HG03064 (cell line): ENCODE results near the gene IMPA2.

Experiments used
- ATAC-seq: cut with Tn5 transposase; IDR thresholded peaks from one replicate; pipeline ENCODE4 v1.9.1; 2021; ENCODE audit warnings: low read depth; ENCODE audit not compliant: unreplicated experiment

IMPA2 gene

GRCh38 chr18:12006488-12006840 lies 25.2 kb downstream of the IMPA2 start:
- no peak for ATAC-seq

- no peak for ATAC-seq
These were observed 25.8 kb downstream of the IMPA2 start for GRCh38 chr18:12007063-12007462.

GRCh38 chr18:12008181-12008767 lies 27.0 kb downstream of the IMPA2 start:
- ATAC-seq: no peak

- ATAC-seq: no peak
These were observed 27.7 kb downstream of the IMPA2 start for GRCh38 chr18:12008842-12009580.

- ATAC-seq: no peak
These were observed 28.4 kb downstream of the IMPA2 start for GRCh38 chr18:12009581-12010140.

GRCh38 chr18:12010187-12010802 lies 29.0 kb downstream of the IMPA2 start:
- no peak for ATAC-seq

GRCh38 chr18:12011199-12011956 lies 30.1 kb downstream of the IMPA2 start:
- no peak for ATAC-seq

- no peak for ATAC-seq
These were observed 30.7 kb downstream of the IMPA2 start for GRCh38 chr18:12011957-12012549.

GRCh38 chr18:12012697-12013096 lies 31.4 kb downstream of the IMPA2 start:
- no peak for ATAC-seq

- no peak for ATAC-seq
These were observed 32.0 kb downstream of the IMPA2 start for GRCh38 chr18:12013186-12013916.

GRCh38 chr18:12014086-12014485 lies 32.8 kb downstream of the IMPA2 start:
- no peak for ATAC-seq

- ATAC-seq: no peak
These were observed 33.5 kb downstream of the IMPA2 start for GRCh38 chr18:12014521-12015415.

- no peak for ATAC-seq
These were observed 34.2 kb downstream of the IMPA2 start for GRCh38 chr18:12015416-12016062.

- no peak for ATAC-seq
These were observed 35.8 kb downstream of the IMPA2 start for GRCh38 chr18:12017081-12017480.

GRCh38 chr18:12018861-12019260 lies 37.6 kb downstream of the IMPA2 start:
- ATAC-seq: no peak

GRCh38 chr18:12021077-12021476 lies 39.8 kb downstream of the IMPA2 start:
- ATAC-seq: no peak

GRCh38 chr18:12021596-12021995 lies 40.3 kb downstream of the IMPA2 start:
- ATAC-seq: no peak

GRCh38 chr18:12023375-12023774 lies 42.1 kb downstream of the IMPA2 start:
- no peak for ATAC-seq
